Trophoblast cell (in vitro differentiated cells and primary cell): ENCODE measurements around the gene PIP5K1B.

ENCODE experiments used
- DNase-seq, 2 donors: peaks; one replicate each; pipeline ENCODE4 v3.0.0-alpha.2; 2016
- H2AFZ ChIP-seq: 2 replicates; pipeline ENCODE4 v1.6.1; 2013; ENCODE audit warnings: low read length, moderate library complexity, mild to moderate bottlenecking; ENCODE audit not compliant: insufficient read depth, poor library complexity
- H2AK5ac ChIP-seq: 2 replicates; pipeline ENCODE4 v1.6.1; 2013; ENCODE audit warnings: mild to moderate bottlenecking, low read length
- H2BK120ac ChIP-seq: 2 replicates; pipeline ENCODE4 v1.6.1; 2013; ENCODE audit warnings: low read length, mild to moderate bottlenecking, moderate library complexity; ENCODE audit not compliant: insufficient read depth, poor library complexity
- H2BK12ac ChIP-seq: 2 replicates; pipeline ENCODE4 v1.6.1; 2013; ENCODE audit warnings: mild to moderate bottlenecking, low read length, moderate library complexity
- H2BK5ac ChIP-seq: 2 replicates; pipeline ENCODE4 v1.6.1; 2013; ENCODE audit warnings: low read length, low read depth, moderate library complexity, mild to moderate bottlenecking; ENCODE audit not compliant: poor library complexity
- H3K14ac ChIP-seq: 2 replicates; pipeline ENCODE4 v1.6.1; 2013; ENCODE audit warnings: mild to moderate bottlenecking, low read length
- H3K18ac ChIP-seq: 2 replicates; pipeline ENCODE4 v1.6.1; 2013; ENCODE audit warnings: mild to moderate bottlenecking, low read length
- H3K23ac ChIP-seq: 2 replicates; pipeline ENCODE4 v1.6.1; 2013; ENCODE audit warnings: low read length
- H3K27ac ChIP-seq: 2 replicates; pipeline ENCODE4 v1.5.1; 2013; ENCODE audit warnings: low read depth, mild to moderate bottlenecking, inconsistent platforms, low read length, moderate library complexity
- H3K27me3 ChIP-seq: 2 replicates; pipeline ENCODE4 v1.6.1; 2013; ENCODE audit warnings: inconsistent platforms, mild to moderate bottlenecking, low read length, moderate library complexity; ENCODE audit not compliant: insufficient read depth
- H3K36me3 ChIP-seq, 2 experiments: 1 replicate in 1 of 2; 2 replicates in 1 of 2; pipeline ENCODE4 v1.6.1; 2013; ENCODE audit warnings: low read length in 2 of 2, mild to moderate bottlenecking in 2 of 2, moderate library complexity in 1 of 2; ENCODE audit not compliant: insufficient read depth in 2 of 2, control insufficient read depth in 1 of 2
- H3K4ac ChIP-seq: 2 replicates; pipeline ENCODE4 v1.6.1; 2013; ENCODE audit warnings: low read depth, mild to moderate bottlenecking, low read length, moderate library complexity
- H3K4me1 ChIP-seq, 2 experiments: 1 replicate in 1 of 2; 2 replicates in 1 of 2; pipeline ENCODE4 v1.6.1; 2013; ENCODE audit warnings: low read length in 2 of 2, mild to moderate bottlenecking in 2 of 2, moderate library complexity in 1 of 2; ENCODE audit not compliant: insufficient read depth in 2 of 2, control insufficient read depth in 1 of 2
- H3K4me2 ChIP-seq: 2 replicates; pipeline ENCODE4 v1.6.1; 2013; ENCODE audit warnings: inconsistent platforms, mild to moderate bottlenecking, low read length, moderate library complexity
- H3K4me3 ChIP-seq: 2 replicates; pipeline ENCODE4 v1.5.1; 2013; ENCODE audit warnings: mild to moderate bottlenecking, low read depth, low read length, inconsistent platforms
- H3K79me1 ChIP-seq: one replicate; pipeline ENCODE4 v1.6.1; 2013; ENCODE audit warnings: low read length
- H3K79me2 ChIP-seq: 2 replicates; pipeline ENCODE4 v1.6.1; 2013; ENCODE audit warnings: low read length, mild to moderate bottlenecking; ENCODE audit not compliant: control insufficient read depth, insufficient read depth, poor library complexity
- H3K9ac ChIP-seq: 2 replicates; pipeline ENCODE4 v1.6.1; 2013; ENCODE audit warnings: mild to moderate bottlenecking, low read length
- H3K9me3 ChIP-seq: 2 replicates; pipeline ENCODE4 v1.6.1; 2013; ENCODE audit warnings: low read depth, mild to moderate bottlenecking, control low read depth, inconsistent platforms, low read length; ENCODE audit not compliant: insufficient read depth
- H4K12ac ChIP-seq: 2 replicates; pipeline ENCODE4 v1.6.1; 2013; ENCODE audit warnings: low read depth, mild to moderate bottlenecking, low read length, moderate library complexity
- H4K8ac ChIP-seq: 2 replicates; pipeline ENCODE4 v1.6.1; 2013; ENCODE audit warnings: low read depth, mild to moderate bottlenecking, low read length, moderate library complexity
- H4K91ac ChIP-seq: one replicate; pipeline ENCODE4 v1.6.1; 2013; ENCODE audit warnings: low read depth, mild to moderate bottlenecking, low read length, moderate library complexity
- whole genome bisulfite sequencing: extraction: QIAGEN DNeasy Blood & Tissue Kit; methylation state at CpG from one replicate; pipeline ENCODE4 v1.1.7; 2013; ENCODE audit warnings: missing lambda C conversion rate; ENCODE audit not compliant: insufficient read length, insufficient coverage; ENCODE audit errors: extremely low coverage; 5-methylcytosine and 5-hydroxymethylcytosine counted together

The PIP5K1B gene

GRCh38 chr9:69014013-69014412 is 309.0 kb downstream of the PIP5K1B start, which contains the start of gene PRKACG:
PRKACG (minus strand) TSS chr9:69014113; CDS start chr9:69014092, 21 bp downstream.
- Histone ChIP-seq H4K91ac (no peak within 1 kb of the TSS), H3K4me1 (no peaks in the 10 kb centered on the region), H2BK120ac (no peak within 1 kb of the TSS), H3K18ac (no peak within 1 kb of the TSS), H2BK5ac (no peak within 1 kb of the TSS), H3K36me3 (no peaks in the 10 kb centered on the region), H2BK12ac (no peak within 1 kb of the TSS), H3K79me1 (no peaks in the 10 kb centered on the region), H3K9me3 (peaks cover 6% of the 10 kb centered on the region), H3K4me2 (no peak within 1 kb of the TSS), H3K4me3 (no peak within 1 kb of the TSS), H4K8ac (no peak within 1 kb of the TSS), H2AK5ac (no peak within 1 kb of the TSS), H4K12ac (no peak within 1 kb of the TSS), H3K9ac (no peak within 1 kb of the TSS), H2AFZ (no peak within 1 kb of the TSS), H3K79me2 (no peaks in the 10 kb centered on the region), H3K27ac (no peak within 1 kb of the TSS), H3K4ac (no peak within 1 kb of the TSS), H3K23ac (no peak within 1 kb of the TSS), H3K27me3 (no peaks in the 10 kb centered on the region), H3K14ac (no peak within 1 kb of the TSS)
- no peak for DNase-seq
- no CpG with 5 or more reads among the region's 29 CpGs for WGBS

- no peak overlapping the region for H2AK5ac ChIP-seq
- no peaks in the 10 kb centered on the region for H3K27me3 ChIP-seq
- no peak overlapping the region for H3K27ac ChIP-seq
- H4K91ac ChIP-seq = no peak overlapping the region
- H3K4me3 ChIP-seq = no peak overlapping the region
- no peaks in the 10 kb centered on the region for H3K4me1 ChIP-seq
- no peak overlapping the region for H3K4ac ChIP-seq
- H3K9me3 ChIP-seq = peaks cover 6% of the 10 kb centered on the region
- no peak overlapping the region for H4K8ac ChIP-seq
- H3K79me2 ChIP-seq = no peaks in the 10 kb centered on the region
- H4K12ac ChIP-seq = no peak overlapping the region
- H2AFZ ChIP-seq = no peak overlapping the region
- H3K9ac ChIP-seq = no peak overlapping the region
- no peak overlapping the region for H3K14ac ChIP-seq
- H3K23ac ChIP-seq = no peak overlapping the region
- H2BK120ac ChIP-seq = no peak overlapping the region
- H2BK12ac ChIP-seq = no peak overlapping the region
- H2BK5ac ChIP-seq = no peak overlapping the region
- no peak overlapping the region for H3K18ac ChIP-seq
- no peak overlapping the region for H3K4me2 ChIP-seq
- no peaks in the 10 kb centered on the region for H3K79me1 ChIP-seq
- no peak for DNase-seq
- no CpG with 5 or more reads among the region's 5 CpGs for WGBS
- no peaks in the 10 kb centered on the region for H3K36me3 ChIP-seq
Measured at GRCh38 chr9:69016191-69017096, 311.4 kb downstream of the PIP5K1B start.

GRCh38 chr9:69018737-69019136 is 313.7 kb downstream of the PIP5K1B start:
- H3K36me3 ChIP-seq = no peaks in the 10 kb centered on the region
- no peak overlapping the region for H4K8ac ChIP-seq
- no peaks in the 10 kb centered on the region for H3K79me1 ChIP-seq

GRCh38 chr9:69019808-69020207 is 314.8 kb downstream of the PIP5K1B start:
- Histone ChIP-seq H3K27ac (no peak overlapping the region), H4K8ac (no peak overlapping the region), H2AK5ac (no peak overlapping the region), H3K23ac (no peak overlapping the region), H3K4ac (no peak overlapping the region), H3K9me3 (no peaks in the 10 kb centered on the region), H3K9ac (no peak overlapping the region), H4K91ac (no peak overlapping the region), H2BK120ac (no peak overlapping the region), H3K79me1 (no peaks in the 10 kb centered on the region), H3K14ac (no peak overlapping the region), H3K18ac (no peak overlapping the region), H2BK5ac (no peak overlapping the region), H2BK12ac (no peak overlapping the region), H3K79me2 (no peaks in the 10 kb centered on the region), H3K4me3 (no peak overlapping the region), H3K4me2 (no peak overlapping the region), H3K27me3 (no peaks in the 10 kb centered on the region), H2AFZ (no peak overlapping the region), H4K12ac (no peak overlapping the region), H3K36me3 (no peaks in the 10 kb centered on the region), H3K4me1 (no peaks in the 10 kb centered on the region)
- WGBS = no CpG with 5 or more reads among the region's 3 CpGs
- no peak for DNase-seq

More at GRCh38 chr9:69018737-69019136, 313.7 kb downstream of the PIP5K1B start:
- Histone ChIP-seq H3K23ac (no peak overlapping the region), H4K91ac (no peak overlapping the region), H3K9me3 (no peaks in the 10 kb centered on the region), H3K14ac (no peak overlapping the region), H2AK5ac (no peak overlapping the region), H2AFZ (no peak overlapping the region), H3K4me2 (no peak overlapping the region), H2BK12ac (no peak overlapping the region), H3K27me3 (no peaks in the 10 kb centered on the region), H3K27ac (no peak overlapping the region), H4K12ac (no peak overlapping the region), H3K79me2 (no peaks in the 10 kb centered on the region), H3K18ac (no peak overlapping the region), H2BK120ac (no peak overlapping the region), H3K4me1 (no peaks in the 10 kb centered on the region), H2BK5ac (no peak overlapping the region), H3K9ac (no peak overlapping the region), H3K4ac (no peak overlapping the region), H3K4me3 (no peak overlapping the region)
- DNase-seq = no peak
- WGBS = no CpG with 5 or more reads among the region's 5 CpGs
